IMR-90 (cell line): Measurements from ENCODE around the gene TRABD. TPM values are rescaled to one million over a fixed set of nuclear protein-coding genes. Genes with fewer than 3 reads are reported as not detected.
A peak's percentile ranks its signal among the peaks of the same experiment; 100 is the strongest.

Experiments
- ATAC-seq: fragments of 200-7000 bp; cut with Tn5 transposase; 2 replicates; pipeline ENCODE4 v1.9.1; 2020; ENCODE audit warnings: low read depth, mild to moderate bottlenecking, moderate library complexity
- BruUV-seq: library from RNA; stranded (reverse); fragments of 400-500 nt; replicated peaks from 2 replicates; lab custom pipeline; 2021; lab: Mats Ljungman, UMichigan
- CTCF ChIA-PET: fragments of 300-600 bp; formaldehyde crosslinking; extraction: SDS; loops from one replicate; lab custom pipeline; 2021; ENCODE audit warnings: antibody characterized with exemption; lab: Yijun Ruan, JAX
- POLR2A ChIA-PET: fragments of 300-600 bp; sonication (Branson Sonifier 250); formaldehyde crosslinking; loops from one replicate; lab custom pipeline; 2022; ENCODE audit warnings: antibody characterized with exemption; ENCODE audit not compliant: unreplicated experiment; lab: Charles Lee
- DNase-seq: peaks from one replicate; pipeline ENCODE4 v3.0.0; 2013
- H2AFZ ChIP-seq: replicated peaks from 2 replicates; pipeline ENCODE3; 2013; ENCODE audit warnings: low read length, mild to moderate bottlenecking; ENCODE audit not compliant: poor library complexity
- H2AK5ac ChIP-seq: 2 replicates; pipeline ENCODE4 v1.6.1; 2013; ENCODE audit warnings: low read depth, low read length, inconsistent platforms
- H2AK9ac ChIP-seq: replicated peaks from 2 replicates; pipeline ENCODE3; 2013; ENCODE audit warnings: mild to moderate bottlenecking, low read depth, low read length, moderate library complexity; ENCODE audit not compliant: poor library complexity
- H2BK120ac ChIP-seq: 2 replicates; pipeline ENCODE4 v1.6.1; 2013; ENCODE audit warnings: low read depth, low read length, inconsistent platforms
- H2BK15ac ChIP-seq: 3 replicates; pipeline ENCODE4 v1.6.1; 2013; ENCODE audit warnings: low read depth, low read length, inconsistent platforms
- H2BK20ac ChIP-seq: 2 replicates; pipeline ENCODE4 v1.6.1; 2013; ENCODE audit warnings: low read depth, mild to moderate bottlenecking, inconsistent platforms, low read length, moderate library complexity
- H2BK5ac ChIP-seq: 2 replicates; pipeline ENCODE4 v1.6.1; 2013; ENCODE audit warnings: mild to moderate bottlenecking, low read depth, low read length, inconsistent platforms; ENCODE audit not compliant: poor library complexity, severe bottlenecking
- H3K14ac ChIP-seq: replicated peaks from 2 replicates; pipeline ENCODE4 v1.6.1; 2013; ENCODE audit warnings: low read depth, low read length, inconsistent platforms
- H3K18ac ChIP-seq: 2 replicates; pipeline ENCODE4 v1.6.1; 2013; ENCODE audit warnings: low read depth, low read length, control low read depth
- H3K23ac ChIP-seq: 2 replicates; pipeline ENCODE4 v1.6.1; 2013; ENCODE audit warnings: low read depth, low read length, inconsistent platforms
- H3K27ac ChIP-seq: 2 replicates; pipeline ENCODE4 v1.5.1; 2013; ENCODE audit warnings: mild to moderate bottlenecking, control low read depth, low read length; ENCODE audit not compliant: insufficient read depth
- H3K27me3 ChIP-seq: 2 replicates; pipeline ENCODE4 v1.6.1; 2013; ENCODE audit warnings: low read length; ENCODE audit not compliant: control insufficient read depth, insufficient read depth
- H3K36me3 ChIP-seq: 2 replicates; pipeline ENCODE4 v1.6.1; 2013; ENCODE audit warnings: low read length, mixed read lengths; ENCODE audit not compliant: control insufficient read depth, insufficient read depth
- H3K4ac ChIP-seq: 2 replicates; pipeline ENCODE4 v1.6.1; 2013; ENCODE audit warnings: low read depth, low read length, inconsistent platforms
- H3K4me1 ChIP-seq: 2 replicates; pipeline ENCODE4 v1.6.1; 2013; ENCODE audit warnings: low read length, mixed read lengths; ENCODE audit not compliant: control insufficient read depth, insufficient read depth
- H3K4me2 ChIP-seq: 2 replicates; pipeline ENCODE4 v1.6.1; 2013; ENCODE audit warnings: low read depth, mild to moderate bottlenecking, control low read depth, low read length, moderate library complexity
- H3K4me3 ChIP-seq: 2 replicates; pipeline ENCODE4 v1.5.1; 2013; ENCODE audit warnings: low read depth, mild to moderate bottlenecking, control low read depth, low read length, moderate library complexity; ENCODE audit not compliant: insufficient read depth
- H3K56ac ChIP-seq: 2 replicates; pipeline ENCODE4 v1.6.1; 2013; ENCODE audit warnings: low read length, inconsistent platforms; ENCODE audit not compliant: insufficient read depth; ENCODE audit errors: extremely low read depth
- H3K79me1 ChIP-seq, 2 experiments: 2 replicates each; pipeline ENCODE4 v1.6.1; 2013; ENCODE audit warnings: low read length in 2 of 2, inconsistent platforms in 1 of 2, low read depth in 1 of 2
- H3K9ac ChIP-seq: 2 replicates; pipeline ENCODE4 v1.6.1; 2013; ENCODE audit warnings: low read depth, low read length, control low read depth
- H3K9me1 ChIP-seq: 2 replicates; pipeline ENCODE4 v1.6.1; 2013; ENCODE audit warnings: low read length, inconsistent platforms; ENCODE audit not compliant: insufficient read depth
- H3K9me3 ChIP-seq: 2 replicates; pipeline ENCODE4 v1.6.1; 2013; ENCODE audit warnings: low read length; ENCODE audit not compliant: control insufficient read depth, insufficient read depth
- H4K20me1 ChIP-seq: 2 replicates; pipeline ENCODE4 v1.6.1; 2013; ENCODE audit warnings: low read length, inconsistent platforms; ENCODE audit not compliant: insufficient read depth
- H4K5ac ChIP-seq: 2 replicates; pipeline ENCODE4 v1.6.1; 2013; ENCODE audit warnings: mild to moderate bottlenecking, low read depth, low read length, control low read depth
- H4K8ac ChIP-seq, 2 experiments: 2 replicates each; pipeline ENCODE4 v1.6.1; 2013; ENCODE audit warnings: low read depth in 2 of 2, low read length in 2 of 2, control low read depth in 1 of 2, inconsistent platforms in 1 of 2
- H4K91ac ChIP-seq: 2 replicates; pipeline ENCODE4 v1.6.1; 2013; ENCODE audit warnings: low read depth, low read length, inconsistent platforms; ENCODE audit not compliant: insufficient read depth
- CTCF ChIP-seq: conservative IDR thresholded peaks from 2 replicates; pipeline ENCODE4 v1.5.1; 2012; ENCODE audit warnings: mild to moderate bottlenecking, low read depth, low read length, improper control_type of control experiment
- FOS ChIP-seq: fragments of 150-350 bp; IDR thresholded peaks from 2 replicates; pipeline ENCODE4 v1.6.1; 2016; ENCODE audit warnings: low read depth, low read length
- MAFK ChIP-seq: IDR thresholded peaks from 2 replicates; pipeline ENCODE4 v1.6.1; 2012; ENCODE audit warnings: low read depth, low read length, improper control_type of control experiment
- POLR2A ChIP-seq: IDR thresholded peaks from 2 replicates; pipeline ENCODE4 v1.6.1; 2012; ENCODE audit warnings: mild to moderate bottlenecking, low read depth, low read length
- RAD21 ChIP-seq: IDR thresholded peaks from 2 replicates; pipeline ENCODE4 v1.6.1; 2012; ENCODE audit warnings: low read length, improper control_type of control experiment
- SMC3 ChIP-seq: fragments of 150-350 bp; IDR thresholded peaks from 2 replicates; pipeline ENCODE4 v1.6.1; 2016; ENCODE audit warnings: low read depth, mild to moderate bottlenecking, antibody characterized with exemption, low read length, moderate library complexity
- WGBS, 2 experiments: methylation state at CpG; one replicate each; pipeline versions ENCODE4 v1.1.5 to v1.1.7; 2013; ENCODE audit warnings: missing lambda C conversion rate in 2 of 2; ENCODE audit not compliant: insufficient read length in 1 of 2; ENCODE audit errors: extremely low coverage in 2 of 2; 5-methylcytosine and 5-hydroxymethylcytosine counted together
- dilution Hi-C: fragments of 300-500 bp; cut with HindIII; formaldehyde crosslinking; loops from one replicate; pipeline ENCODE4 v1.14.3; 2018; ENCODE audit warnings: low sequenced_read_pairs; ENCODE audit not compliant: unreplicated experiment
- in situ Hi-C: fragments of 300-500 bp; cut with MboI; formaldehyde crosslinking; loops from 3 replicates; pipeline ENCODE4 v1.14.3; 2019; ENCODE audit warnings: low sequenced_read_pairs, inconsistent platforms, mixed read lengths
- intact Hi-C: fragments of 100-400 bp; cut with micrococcal nuclease; formaldehyde crosslinking; loops from 2 replicates; pipeline ENCODE4 v1.10.0; 2022
- polyA plus RNA-seq, 3 experiments: library from polyadenylated mRNA; depleted of rRNA; stranded (reverse); fragments of >200 nt; gene quantifications; 2 replicates each; pipeline ENCODE4 v1.2.3, GENCODE V29; 2012; ENCODE audit warnings: low replicate concordance in 1 of 3
- total RNA-seq: library from RNA; depleted of rRNA; stranded (reverse); fragments of >200 nt; gene quantifications from 2 replicates; pipeline ENCODE4 v1.2.3, GENCODE V29; 2012

TRABD gene
- total and polyA plus RNA-seq, 2 of the 4 experiments (the other 2 are of a cell fraction) = 13.4 to 42.7 TPM

GRCh38 chr22:50146439-50147238 lies 39.1 kb upstream of the TRABD start:
- H2AK9ac ChIP-seq = peak overlapping the region; percentile 25
- H2AK5ac ChIP-seq = 0 out of 2 replicates have a peak overlapping the region, but pooled peaks have one; percentile 56
- no peak overlapping the region for H3K14ac ChIP-seq
- H2BK5ac ChIP-seq = no peak overlapping the region
- TF ChIP-seq MAFK (no peak), SMC3 (peak; percentile 69), POLR2A (no peak), FOS (no peak), CTCF (peak; percentile 85), RAD21 (peak; percentile 86)
- H3K4me2 ChIP-seq = no peak overlapping the region
- H3K4me3 ChIP-seq = no peak overlapping the region
- peaks cover 8% of the 10 kb centered on the region; the same call in 1 of the 2 replicates for H3K36me3 ChIP-seq
- H3K27me3 ChIP-seq = peaks cover 4% of the 10 kb centered on the region
- H2BK20ac ChIP-seq = no peak overlapping the region
- dilution Hi-C loops = no loop called here
- intact Hi-C loops = loop anchor here (1.0 kb wide), 2 partner anchors 40 to 63 kb away; no protein-coding TSS in a partner anchor
- no peaks in the 10 kb centered on the region for H3K9me1 ChIP-seq
- H3K4ac ChIP-seq = no peak overlapping the region
- H3K18ac ChIP-seq = no peak overlapping the region
- CTCF ChIA-PET = no interaction called here
- no peak overlapping the region for H2BK120ac ChIP-seq
- POLR2A ChIA-PET = no interaction called here
- H3K23ac ChIP-seq = no peak overlapping the region
- no peak overlapping the region for H4K8ac ChIP-seq
- H2AFZ ChIP-seq = peak overlapping the region; percentile 59
- no peak overlapping the region for H3K27ac ChIP-seq
- no CpG with 5 or more reads among the region's 27 CpGs for whole genome bisulfite sequencing, 2 experiments
- in situ Hi-C loops = loop anchor here (5.0 kb wide), 1 partner anchor 66 kb away; no protein-coding TSS in a partner anchor
- H4K5ac ChIP-seq = no peak overlapping the region
- H3K9me3 ChIP-seq = no peaks in the 10 kb centered on the region
- BruUV-seq = no TSS peak
- H3K9ac ChIP-seq = no peak overlapping the region
- no peaks in the 10 kb centered on the region for H3K79me1 ChIP-seq
- DNase-seq (peak; percentile 71), ATAC-seq (peak; percentile 89)
- H4K20me1 ChIP-seq = peaks cover 11% of the 10 kb centered on the region
- peaks cover 12% of the 10 kb centered on the region for H3K4me1 ChIP-seq
- H3K56ac ChIP-seq = no peak overlapping the region
- no peak overlapping the region for H2BK15ac ChIP-seq
- H4K91ac ChIP-seq = no peak overlapping the region
